ENCODE data around the gene LAMTOR1.

LAMTOR1 gene

DNA sequence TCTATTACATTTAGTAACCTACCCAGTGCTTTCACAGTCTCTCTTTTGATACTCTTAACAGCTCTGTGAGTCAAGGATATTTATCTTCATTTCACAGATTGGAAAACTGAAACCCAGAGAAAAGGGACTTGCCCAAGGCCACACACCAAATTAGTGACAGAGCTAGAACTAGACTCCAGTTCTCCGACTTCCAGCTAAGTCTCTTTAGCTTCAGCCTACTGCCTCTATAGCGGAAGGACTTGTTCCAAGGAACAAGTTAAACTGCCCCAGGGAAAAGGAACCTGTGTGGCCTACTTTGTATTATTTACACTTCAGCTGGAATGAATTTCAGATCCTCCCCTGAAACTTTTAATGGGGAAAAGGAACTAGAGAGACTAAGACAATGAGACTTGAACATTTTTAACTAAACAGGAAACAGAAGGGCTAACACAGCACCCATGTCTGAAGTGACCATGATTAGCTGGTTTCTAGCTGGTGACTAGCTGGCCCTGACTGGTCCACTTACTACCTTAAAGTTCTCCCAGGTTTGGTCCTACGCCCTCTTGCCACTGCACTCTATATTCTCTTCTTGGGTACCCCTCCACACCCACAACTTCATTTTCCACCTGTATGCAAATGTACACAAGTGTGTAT, 21.2 kb downstream of the LAMTOR1 start:
- no peak for DNase-seq (ENCODE audit: low read depth, low spot score)

DNA sequence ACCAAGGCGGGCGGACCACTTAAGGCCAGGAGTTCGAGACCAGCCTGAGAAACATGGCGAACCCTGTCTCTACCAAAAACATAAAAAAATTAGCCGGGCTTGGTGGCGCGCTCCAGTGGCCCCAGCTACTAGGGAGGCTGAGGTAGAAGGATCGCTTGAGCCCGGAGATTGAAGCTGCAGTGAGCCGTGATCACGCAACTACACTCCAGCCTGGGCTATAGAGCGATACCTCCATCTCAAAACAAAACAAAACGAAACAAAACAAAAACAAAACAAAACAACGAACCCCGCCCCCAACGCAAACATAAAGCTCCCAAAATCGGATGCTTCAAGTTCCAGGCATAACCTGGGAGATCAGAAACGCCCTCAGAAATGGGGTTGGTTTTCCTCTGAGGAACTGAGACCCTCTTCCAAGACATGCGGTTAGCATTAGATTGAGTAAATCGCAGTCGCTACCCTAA, 21.9 kb downstream of the LAMTOR1 start:
- DNase-seq (ENCODE audit: low read depth, low spot score), result no peak

DNA sequence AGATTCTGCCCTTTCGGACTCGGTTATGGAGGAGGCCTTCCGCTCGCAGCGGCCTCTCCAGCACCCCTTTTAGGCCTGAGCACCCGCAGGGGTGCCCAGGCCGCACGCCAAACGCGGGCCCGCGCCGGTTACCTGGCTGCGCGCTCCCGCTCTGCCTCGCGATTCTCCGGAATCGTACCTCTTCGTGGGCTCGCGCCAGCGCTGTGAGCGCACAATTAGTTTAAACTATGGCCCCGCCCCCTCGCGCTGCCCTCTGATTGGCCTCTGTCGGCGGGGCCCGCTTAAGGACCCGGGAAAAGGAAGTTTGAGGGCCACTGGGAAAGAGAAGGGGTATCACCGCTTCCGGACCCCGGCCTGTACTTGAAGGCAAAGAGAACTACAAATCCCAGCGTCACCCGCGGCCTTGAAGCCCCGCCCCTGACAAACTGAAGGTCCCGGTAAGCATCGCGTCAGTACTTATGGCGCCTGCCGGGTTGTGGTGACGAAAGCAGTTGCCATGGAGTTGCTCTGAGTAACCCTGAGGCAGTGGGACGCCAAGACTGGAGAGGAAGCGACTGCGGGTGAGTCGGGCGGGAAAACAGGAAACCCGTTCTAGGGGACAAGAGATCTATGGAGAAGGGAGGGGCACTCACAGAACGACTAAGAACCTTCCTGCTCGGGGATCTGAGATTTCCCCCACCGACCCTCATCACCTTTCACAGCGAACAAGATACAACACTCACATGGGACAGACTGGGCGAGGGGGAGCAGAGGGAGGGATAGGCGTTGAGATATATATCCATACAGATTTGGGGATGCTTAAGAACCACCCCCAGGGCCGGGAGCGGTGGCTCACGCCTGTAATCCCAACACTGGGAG, 22.5 kb downstream of the LAMTOR1 start, which contains the start of the genes LRRC51 and NUMA1:
Gene LRRC51, plus strand, starts transcription at position 525 of the 858 bp plus-strand sequence. CDS start 8,234 bp downstream, outside the sequence.
Gene NUMA1, minus strand, starts transcription at position 217 of the 858 bp plus-strand sequence. CDS start 44,599 bp downstream, outside the sequence.
- DNase-seq (ENCODE audit: low read depth, low spot score), result peak; percentile 100

DNA sequence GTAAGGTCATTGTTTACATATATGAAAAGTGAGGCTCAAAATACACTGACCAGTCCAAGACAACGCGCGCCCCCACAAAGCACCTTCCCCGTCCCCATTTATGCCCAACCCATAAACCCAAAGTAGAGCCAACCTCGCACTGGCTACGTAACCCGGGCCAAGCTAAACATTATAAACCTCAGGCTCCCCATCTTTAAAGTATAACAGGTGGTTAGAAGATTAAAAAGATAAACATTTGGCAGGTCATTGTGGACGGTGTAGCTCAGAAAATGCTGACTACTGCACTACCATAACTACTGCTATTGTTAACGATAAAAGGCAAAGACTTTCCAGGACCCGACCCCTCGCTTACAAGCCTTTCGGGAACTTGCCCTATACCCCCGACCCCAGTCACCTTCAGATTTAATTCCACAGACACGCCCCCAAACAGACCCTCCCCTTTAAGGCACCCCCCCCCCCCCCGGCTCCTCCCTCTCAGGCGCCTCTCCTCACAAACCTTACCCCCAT, 23.2 kb downstream of the LAMTOR1 start:
- no peak for DNase-seq (ENCODE audit: low read depth, low spot score)

DNA sequence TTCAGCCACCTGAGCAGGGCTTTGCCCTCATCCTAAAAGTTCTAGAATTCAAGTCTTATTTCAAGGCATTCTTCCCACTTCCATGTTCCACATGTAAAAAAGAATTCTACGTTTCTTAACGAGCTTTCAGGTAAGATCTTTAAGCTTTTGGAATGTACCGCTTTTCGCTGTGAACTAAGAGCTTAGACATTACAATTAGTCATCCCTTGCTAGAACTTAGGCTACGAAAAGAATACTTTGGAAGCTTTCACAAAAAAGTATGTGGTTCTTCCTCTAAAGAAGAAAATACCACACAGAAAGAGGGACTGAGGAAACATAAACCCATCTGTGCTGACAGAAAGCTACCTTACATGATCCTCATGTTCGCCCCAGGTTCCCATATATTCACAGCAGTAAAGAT, 24.6 kb downstream of the LAMTOR1 start:
- peak; percentile 47 for DNase-seq (ENCODE audit: low read depth, low spot score)

DNA sequence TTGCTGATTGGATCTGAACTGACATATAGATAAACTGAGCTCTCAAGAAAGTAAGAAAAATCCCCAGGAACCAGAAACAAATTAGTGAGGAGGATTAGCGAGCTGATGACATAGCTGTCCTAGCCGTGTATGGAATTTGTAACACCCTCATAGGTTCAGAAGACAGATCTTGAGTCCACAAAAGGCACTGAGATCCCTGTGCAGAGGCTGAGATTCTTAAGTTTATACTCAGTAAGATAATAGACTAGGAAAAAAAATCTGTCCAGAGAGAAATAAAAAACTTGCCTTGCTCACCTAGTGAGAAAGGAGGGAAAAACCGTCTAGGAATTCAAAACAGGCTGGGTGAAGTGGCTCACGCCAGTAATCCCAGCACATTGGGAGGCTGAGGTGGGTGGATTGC, 27.3 kb downstream of the LAMTOR1 start:
- no peak for DNase-seq (ENCODE audit: low read depth, low spot score)

DNA sequence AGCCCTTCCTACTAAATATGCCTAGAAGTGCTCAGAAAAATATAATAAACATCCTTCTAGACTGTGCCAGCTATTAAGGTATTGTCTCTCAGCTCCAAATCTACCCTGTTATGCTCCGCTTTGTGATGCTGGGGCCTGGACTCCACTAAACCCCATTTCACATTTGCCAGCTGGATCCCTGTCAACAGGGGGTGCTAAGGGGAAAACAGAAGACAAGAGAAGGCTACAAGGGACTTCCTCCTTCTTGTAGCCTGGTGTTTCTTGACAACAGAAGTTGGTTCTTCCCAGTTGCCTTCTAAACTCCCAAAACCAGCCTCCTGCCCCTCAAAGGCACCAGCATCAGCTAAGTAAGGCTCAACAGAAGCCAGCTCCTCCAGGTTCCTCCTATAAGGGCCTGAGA, 28.0 kb downstream of the LAMTOR1 start:
- no peak for DNase-seq (ENCODE audit: low read depth, low spot score)

DNA sequence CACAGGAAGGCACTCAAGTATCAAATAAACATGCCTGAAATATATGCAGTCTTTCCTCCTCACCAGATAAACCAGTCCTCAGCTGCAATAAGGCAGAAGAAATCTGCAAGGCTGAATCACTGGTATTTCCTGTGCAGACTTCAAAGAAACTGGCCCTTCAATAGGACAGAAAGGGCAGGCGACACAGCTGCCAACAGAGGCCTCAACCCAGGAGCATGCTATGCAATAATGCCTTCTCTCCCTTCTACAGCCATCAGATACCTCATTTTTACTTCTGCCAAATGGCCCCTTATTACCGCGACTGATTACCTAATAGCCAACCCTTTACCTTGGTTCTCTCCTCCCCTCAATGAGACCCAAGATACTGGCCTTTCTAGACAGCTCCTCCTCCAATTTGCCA, 30.7 kb downstream of the LAMTOR1 start:
- peak; percentile 83 for DNase-seq (ENCODE audit: low read depth, low spot score)

DNA sequence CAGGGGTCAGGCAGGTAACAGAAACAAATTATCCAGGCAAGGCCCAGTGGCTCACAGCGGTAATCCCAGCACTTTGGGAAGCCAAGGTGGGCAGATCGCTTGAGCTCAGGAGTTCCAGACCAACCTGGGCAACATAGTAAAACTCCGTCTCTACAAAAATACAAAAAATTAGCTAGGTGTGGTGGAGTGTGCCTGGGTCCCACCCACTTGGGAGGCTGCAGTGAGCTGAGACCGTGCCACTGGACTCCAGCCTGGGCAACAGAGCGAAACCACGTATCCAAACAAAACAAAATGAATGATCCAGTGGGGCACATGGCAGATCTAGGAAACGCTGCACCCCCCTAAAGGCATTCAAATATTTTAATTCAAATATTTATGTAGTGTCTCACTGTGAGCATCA, 32.6 kb downstream of the LAMTOR1 start:
- DNase-seq (ENCODE audit: low read depth, low spot score), result no peak

DNA sequence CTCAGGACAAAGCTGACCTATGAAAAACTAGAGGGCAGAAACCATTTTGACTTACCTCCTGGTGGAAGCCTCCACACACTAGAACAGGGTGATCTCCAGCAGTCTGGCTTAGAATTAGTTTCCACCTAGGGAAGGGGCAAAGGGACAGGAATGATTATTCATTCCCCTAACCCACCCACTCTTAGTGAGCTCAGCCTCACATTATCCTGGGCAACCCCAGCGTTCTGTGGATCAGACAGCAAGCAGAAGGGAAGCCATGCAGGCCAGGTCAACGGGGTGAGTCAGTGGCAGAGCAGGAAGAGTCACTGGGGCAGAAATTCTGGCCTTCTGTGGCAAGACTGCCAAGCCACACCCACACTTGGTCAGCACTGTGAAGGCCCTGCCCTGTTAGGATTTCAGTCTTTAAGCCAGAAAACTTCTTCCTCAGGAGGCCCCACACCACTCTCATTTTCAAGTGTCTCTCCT, 33.3 kb downstream of the LAMTOR1 start:
- peak; percentile 84 for DNase-seq (ENCODE audit: low read depth, low spot score)

DNA sequence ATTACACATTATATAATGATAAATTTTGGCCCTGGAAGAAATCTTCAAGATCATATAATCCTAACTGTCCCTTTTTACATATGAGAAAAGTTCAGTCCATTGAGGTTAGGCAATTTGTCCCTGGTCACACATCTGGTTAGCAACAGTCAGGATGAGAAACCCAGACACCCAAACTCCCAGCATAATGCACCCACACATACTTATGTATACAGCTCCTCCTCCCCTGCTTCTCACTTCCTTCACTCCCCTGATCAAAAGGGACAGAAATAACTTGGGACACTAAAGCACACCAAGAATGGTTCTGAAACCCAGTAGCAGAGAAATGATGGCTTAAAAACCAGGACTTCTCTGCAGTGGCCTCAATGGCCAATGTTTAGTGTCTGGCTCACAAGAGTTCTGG, 33.9 kb downstream of the LAMTOR1 start:
- no peak for DNase-seq (ENCODE audit: low read depth, low spot score)

DNA sequence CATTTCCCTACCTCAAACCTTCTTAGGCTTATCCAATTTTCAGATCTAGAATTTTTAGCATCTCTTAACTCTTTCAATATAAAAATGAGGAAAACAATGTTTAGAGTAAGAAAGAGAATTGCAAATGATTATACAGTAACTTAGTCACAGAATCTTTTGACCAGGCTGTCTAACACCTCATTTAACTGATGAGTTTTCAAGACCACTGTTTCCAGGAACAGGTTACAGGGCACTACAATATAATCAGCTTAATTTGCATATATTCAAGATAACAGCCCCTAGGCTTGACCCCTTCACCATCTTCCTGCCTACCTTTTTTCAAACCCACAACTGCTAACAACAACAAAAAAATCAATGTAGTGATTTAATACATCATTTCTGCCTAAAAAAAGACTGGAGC, 35.4 kb downstream of the LAMTOR1 start:
- no peak for DNase-seq (ENCODE audit: low read depth, low spot score)

DNA sequence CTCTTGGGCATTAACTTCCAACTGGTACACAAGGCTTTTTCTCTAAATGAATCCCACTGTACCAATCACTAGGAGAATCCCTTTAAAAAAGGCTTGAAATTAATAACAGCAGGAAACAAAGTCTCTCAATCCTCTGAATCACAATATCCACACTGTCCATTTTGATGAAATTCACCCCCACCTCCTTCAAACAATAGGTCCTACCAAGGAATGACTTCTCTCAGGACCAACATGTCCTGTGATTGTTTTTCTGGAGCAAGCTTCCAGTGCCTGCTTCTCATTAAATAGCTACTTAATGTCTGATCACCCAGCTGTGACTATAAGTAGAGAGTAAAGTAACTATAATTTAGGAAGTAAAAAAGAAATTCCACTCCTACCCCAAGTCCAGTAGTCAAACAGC, 35.8 kb downstream of the LAMTOR1 start:
- no peak for DNase-seq (ENCODE audit: low read depth, low spot score)

DNA sequence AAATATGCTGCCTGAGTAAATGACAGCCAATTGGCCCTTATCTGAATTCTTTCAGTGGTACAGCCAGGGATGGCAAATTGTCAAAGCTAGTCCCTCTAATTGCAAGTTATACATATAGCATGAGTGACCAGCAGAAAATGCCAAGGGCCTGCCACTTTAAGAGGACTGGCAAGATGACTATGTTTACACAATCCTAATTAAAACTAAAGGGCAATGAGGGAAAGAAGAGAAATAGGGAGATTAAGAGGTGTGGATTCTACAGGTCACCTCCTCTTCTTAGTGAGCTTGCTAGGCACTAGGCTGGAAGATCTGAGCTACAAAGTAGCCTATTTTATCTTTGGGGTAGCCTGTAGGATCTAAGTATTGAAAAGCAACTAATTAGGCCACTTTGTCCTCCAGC, 36.2 kb downstream of the LAMTOR1 start:
- no peak for DNase-seq (ENCODE audit: low read depth, low spot score)

DNA sequence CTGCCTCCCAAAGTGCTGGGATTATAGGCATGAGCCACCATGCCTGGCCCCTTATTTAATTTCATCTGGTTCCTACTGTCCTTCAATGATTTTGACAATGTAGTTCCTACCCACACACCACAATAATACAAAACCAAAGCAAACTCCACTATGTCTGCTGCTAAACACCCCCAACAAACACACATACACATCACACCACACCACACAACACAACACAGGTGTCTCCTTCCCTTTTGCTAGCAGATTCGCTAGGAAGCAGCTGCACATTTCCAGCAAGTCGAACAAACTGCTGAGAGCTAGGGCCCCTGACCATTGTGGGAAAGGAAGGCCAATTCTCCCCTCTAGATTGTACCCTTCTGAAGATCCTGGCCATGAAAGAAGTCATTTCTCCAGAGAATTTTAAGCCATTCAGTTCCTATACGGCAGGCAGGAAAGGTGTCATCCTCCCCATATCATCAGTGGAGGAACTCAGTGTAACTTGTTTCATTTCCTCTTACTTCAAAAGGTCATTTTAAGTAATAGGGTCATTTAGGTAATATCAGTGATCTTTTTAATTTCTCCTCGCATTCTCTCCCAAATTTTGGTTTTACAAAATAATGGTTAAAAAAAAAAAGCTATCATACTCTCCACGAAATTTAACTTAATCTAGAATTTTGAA, 41.2 kb downstream of the LAMTOR1 start:
- no peak for DNase-seq (ENCODE audit: low read depth, low spot score)

DNA sequence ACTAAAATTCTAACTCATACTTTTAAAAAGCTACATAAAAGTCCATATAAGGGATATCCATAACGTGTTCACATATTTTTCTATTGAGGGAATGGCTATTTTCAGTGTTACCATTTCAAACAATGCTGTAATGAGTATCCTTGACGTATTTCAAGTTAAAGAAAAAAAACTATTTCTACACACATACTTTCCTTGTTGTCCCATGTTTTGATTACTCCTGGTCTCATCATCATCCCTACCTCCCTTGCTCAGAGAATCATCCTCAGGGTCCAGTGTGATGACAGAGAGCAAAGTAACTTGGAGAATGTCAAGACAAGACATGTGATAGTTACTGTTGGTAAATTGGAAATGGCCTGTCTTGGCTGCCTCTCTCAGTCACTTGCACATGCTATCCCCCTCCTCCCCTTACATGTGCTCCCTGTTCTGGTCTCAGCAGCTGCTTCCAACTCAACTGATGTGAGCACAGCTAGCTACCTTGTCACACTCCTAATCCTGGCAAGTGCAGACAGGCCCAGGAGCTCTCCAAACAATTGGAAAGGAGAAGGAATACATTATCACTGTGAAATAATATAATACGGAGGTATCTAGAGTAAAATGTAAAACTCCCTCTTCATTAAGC, 44.6 kb downstream of the LAMTOR1 start:
- no peak for DNase-seq (ENCODE audit: low read depth, low spot score)

DNA sequence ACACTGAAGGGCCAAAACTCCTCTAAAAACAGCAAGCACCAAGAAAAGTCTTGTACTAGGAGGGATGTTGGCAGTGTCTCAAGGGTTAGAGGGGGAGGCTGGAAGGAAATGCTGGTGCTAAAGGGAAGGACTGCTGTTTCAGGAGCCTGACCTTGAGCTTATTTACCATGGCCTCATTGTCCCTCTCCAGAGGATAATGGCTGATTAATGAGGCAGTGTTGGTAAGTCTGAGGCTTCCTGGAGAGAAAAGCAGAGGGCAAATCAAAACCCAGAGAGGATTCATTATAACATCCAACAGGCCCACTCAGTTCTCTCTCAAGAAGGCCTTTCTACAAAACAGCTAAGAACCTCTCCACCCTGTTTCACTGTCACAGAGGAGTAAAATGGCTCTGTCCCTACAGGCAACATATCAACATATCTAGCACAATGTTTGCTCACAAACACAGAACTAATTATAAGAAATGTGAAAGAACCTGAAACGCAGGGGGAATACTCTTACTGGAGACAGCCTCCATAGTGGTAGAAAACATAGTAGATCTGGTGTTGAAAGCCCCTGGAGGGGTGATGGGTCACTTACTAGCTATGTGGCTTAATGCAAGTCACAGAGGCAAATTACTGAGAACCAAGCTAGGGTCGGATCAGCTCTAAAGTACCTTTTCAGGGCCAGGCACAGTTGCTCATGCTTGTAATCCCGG, 54.2 kb downstream of the LAMTOR1 start:
- no peak for DNase-seq (ENCODE audit: low read depth, low spot score)

Measured in astrocyte of the hippocampus (primary cell).